Measurements from ENCODE around the gene UBB.
A peak's percentile ranks its signal among the peaks of the same experiment; 100 is the strongest.
"Not testable (repeated sequence)": the region's sequence is repeated elsewhere in the genome, so short reads cannot be mapped to it uniquely, and the experiment has no call there.

UBB gene

DNA sequence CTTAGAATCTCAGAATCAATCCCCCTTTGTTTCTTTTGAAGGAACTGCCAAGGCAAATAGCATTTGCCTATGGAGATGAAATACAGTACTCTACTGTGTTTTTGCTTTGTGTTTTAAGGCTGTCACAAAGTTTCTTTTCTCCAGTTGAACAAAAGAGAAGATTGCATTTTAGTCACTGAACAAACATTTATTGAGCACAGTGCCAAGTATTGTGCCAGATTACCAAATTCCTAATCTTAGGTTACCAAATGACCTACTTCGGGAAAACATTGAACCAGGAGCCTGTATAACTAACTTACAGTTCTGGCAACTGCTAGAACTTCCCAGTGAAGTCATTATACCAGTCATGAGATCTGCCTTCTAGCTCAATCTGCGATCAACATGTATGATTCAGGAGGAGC, 3.0 kb upstream of the UBB start:
- DNase-seq, result no peak

DNA sequence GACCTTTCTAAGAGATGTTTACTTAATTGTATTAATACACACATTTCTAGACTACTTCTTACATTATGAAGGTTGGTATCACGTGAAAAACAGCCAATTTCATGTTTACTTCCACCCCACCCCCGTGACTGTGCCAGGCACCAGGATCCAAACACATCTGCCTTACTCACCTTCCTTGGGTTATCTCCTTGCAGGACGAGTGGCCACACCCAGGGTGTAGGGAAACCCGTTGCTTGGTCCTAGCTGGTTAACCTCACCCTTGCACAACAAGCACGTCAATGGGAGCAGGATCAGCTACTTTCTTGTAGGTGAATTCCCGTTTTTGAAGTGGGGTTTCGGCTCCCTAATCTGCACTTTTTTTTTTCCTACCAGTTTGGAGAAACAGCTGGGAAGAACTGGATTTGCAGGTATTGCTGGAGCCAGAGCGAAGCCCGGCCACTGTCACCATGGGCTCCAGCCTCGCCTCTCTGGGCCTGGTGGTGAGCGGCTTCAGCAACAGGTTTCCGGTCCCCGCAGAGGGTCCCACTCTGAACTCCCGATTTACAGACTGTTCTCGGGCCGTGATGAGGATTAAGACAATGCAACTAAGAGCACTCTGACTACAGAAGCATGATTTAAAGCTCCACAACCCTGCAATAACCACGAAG, 2.1 kb upstream of the UBB start:
- DNase-seq, result no peak

GRCh38 chr17:16379654-16380053, 1.2 kb upstream of the UBB start:
- DNase-seq, result no peak

DNA sequence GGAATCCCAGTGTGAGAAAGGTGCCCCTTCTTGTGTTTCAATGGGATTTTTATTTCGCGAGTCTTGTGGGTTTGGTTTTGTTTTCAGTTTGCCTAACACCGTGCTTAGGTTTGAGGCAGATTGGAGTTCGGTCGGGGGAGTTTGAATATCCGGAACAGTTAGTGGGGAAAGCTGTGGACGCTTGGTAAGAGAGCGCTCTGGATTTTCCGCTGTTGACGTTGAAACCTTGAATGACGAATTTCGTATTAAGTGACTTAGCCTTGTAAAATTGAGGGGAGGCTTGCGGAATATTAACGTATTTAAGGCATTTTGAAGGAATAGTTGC, 567 bp downstream of the UBB start:
- peak in 1 of 2 experiments; percentile 64 for DNase-seq

DNA sequence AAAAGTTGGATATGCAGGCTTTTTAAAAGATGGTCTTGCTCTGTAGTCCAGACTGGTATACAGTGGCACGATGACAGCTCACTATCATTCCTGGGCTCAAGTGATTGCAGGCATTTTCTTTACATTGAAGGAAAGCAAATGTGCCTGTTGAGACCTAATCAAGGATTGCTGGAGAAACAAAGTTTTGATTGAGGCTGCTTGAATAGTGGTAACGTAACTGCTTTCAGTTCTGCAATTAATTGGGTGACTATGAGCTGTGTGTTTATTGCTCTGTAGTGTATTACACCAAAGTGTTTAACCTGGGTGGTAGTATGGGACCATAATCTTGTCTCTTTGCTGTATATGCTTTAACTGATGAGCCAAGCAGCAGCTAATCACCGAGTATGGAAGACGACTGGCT, 2.3 kb downstream of the UBB start:
- DNase-seq, result no peak

DNA sequence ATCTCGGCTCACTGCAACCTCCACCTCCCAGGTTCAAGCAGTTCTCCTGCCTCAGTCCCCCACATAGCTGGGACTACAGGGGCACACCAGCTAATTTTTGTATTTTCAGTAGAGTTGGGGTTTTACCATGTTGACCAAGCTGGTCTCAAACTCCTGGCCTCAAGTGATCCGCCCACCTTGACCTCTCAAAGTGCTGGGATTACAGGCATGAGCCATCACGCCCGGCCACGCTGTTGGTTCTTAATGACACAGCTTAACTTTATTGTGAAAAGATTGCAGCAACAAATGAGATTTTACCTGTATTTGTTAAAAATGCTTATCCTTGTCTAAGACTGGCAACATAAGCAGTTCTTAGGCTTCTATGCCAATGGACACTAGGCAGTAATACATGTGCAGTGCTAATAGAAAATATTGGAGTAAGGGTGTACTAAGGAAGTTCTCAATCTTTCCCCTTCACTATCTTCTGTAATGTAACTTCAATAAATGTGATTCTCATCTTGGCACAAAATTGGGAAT, 2.9 kb downstream of the UBB start:
- DNase-seq, result no peak

DNA sequence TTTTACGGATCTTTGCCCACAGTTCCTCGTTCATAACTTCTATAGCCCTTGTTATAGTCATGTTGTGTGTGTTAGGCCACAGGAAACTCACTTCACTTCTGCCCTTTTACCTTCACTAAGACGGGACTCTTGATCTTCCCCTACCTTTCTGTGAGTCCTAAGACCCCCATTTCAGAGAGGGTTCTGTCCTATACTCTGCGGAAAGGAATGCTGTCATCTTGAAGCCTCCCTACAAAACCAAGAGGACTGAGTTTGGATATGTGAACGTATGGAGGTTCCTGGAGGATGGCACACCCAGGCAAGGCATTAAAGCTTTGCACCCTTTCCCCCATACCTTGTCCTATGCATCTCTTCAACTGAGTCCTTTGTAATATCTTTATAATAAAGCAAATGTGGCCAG, 3.7 kb downstream of the UBB start:
- no peak for DNase-seq

- not testable (repeated sequence) for DNase-seq
Observed at GRCh38 chr17:16386126-16386507, 5.2 kb downstream of the UBB start.

GRCh38 chr17:16391451-16391850, 10.6 kb downstream of the UBB start:
- no peak for DNase-seq

GRCh38 chr17:16392491-16392890, 11.6 kb downstream of the UBB start:
- not testable (repeated sequence) for DNase-seq

DNA sequence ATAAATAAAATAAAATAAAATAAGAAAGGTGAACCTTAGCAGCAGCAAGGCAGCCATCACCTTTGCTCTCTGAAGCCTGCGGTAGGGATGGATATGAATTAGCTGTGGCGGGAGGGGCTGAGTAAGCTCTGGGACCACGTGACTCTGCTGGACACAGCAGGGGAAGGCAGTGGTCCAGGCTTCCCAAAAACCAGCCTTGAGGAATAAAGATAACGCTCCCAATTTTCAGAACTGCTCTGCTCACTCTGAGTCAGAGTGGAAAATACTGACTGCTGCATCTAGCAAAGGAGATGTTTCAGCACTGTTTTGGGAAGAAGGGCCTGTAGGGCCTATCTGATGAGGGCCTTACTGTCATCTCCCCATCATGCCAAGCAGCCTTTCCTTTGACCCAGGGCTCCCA, 15.0 kb downstream of the UBB start:
- not testable (repeated sequence) for DNase-seq

DNA sequence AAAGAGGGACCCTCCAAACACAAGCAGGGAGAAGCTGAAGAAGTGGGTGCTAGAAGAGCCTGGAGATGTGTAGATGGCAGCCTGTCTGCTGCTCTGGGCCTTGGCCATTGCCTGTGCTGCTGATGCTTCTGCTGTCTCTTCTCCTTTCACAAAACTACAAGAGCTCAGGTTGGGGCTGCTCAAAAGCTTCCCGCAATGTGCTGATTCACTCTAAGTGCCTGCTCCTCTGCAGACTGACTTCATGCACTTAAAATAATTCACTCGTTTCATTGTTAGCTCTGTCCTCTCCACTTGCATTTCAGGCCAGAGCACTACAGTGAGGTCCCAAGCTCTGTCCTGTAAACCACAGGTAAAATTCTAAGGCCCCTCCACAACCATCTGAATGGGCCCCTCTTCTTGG, 15.8 kb downstream of the UBB start:
- DNase-seq, result not testable (repeated sequence)

GRCh38 chr17:16398270-16399267, 17.7 kb downstream of the UBB start:
- DNase-seq, result peak in 1 of 2 experiments; percentile 19

DNA sequence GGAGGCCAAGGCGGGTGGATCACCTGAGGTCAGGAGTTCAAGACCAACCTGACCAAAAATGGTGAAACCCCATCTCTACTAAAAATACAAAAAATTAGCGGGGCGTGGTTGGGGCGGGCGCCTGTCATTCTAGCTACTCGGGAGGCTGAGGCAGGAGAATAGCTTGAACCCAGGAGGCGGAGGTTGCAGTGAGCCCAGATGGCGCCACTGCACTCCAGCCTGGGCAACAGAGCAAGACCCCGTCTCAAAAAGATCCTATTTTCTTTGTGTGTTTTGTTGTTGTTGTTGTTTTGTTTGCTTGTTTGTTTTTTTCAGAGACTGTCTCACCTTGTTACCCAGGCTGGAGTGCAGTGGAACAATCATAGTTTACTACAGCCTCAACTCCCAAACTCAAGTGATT, 23.0 kb downstream of the UBB start:
- DNase-seq, result not testable (repeated sequence)

DNA sequence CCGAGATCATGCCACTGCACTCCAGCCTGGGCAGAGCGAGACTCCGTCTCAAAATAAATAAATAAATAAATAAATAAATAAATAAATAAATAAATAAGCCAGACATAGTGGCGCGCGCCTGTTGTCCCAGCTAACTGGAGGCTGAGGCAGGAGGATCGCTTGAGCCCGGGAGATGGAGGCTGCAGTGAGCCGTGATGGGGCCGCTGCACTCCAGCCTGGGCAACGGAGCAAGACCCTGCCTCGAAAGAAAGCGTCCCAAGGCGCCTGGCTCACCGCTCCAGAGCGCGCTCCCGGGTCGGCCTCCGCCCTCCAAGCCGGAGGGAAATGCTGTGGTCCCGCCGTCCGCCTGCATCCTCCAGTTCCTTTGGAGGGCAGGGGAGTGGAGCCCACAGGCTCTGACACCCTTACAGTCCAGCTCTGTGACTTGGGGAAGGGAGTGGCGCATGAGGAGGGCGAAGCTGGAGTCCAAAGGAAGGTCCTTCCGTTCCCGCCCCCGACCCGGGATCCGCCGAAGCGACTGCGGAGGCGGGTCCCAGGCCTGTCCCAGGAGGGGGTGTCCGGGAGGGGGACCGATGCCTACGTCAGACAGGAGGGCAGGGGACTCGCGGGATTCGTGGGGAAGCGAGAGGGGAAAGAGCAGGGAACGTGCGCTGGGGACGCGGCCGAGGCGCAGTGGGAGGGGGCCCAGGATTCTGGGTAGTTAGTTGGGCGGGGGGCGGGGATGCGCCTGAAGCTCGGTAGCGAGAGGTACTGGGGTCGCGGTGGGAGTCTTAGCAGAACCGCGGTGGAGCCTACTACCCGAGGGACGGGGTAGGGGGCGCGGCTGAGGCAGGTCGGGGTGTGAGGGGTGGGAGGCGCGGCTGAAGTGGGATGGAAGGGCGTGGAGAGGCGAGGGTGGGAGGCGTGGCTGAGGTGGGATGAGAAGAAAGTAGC, 26.1 kb downstream of the UBB start:
- DNase-seq, result peak; percentile 18 to 31

GRCh38 chr17:16407911-16408588, 27.2 kb downstream of the UBB start:
- DNase-seq, result peak; percentile 25 to 39

DNA sequence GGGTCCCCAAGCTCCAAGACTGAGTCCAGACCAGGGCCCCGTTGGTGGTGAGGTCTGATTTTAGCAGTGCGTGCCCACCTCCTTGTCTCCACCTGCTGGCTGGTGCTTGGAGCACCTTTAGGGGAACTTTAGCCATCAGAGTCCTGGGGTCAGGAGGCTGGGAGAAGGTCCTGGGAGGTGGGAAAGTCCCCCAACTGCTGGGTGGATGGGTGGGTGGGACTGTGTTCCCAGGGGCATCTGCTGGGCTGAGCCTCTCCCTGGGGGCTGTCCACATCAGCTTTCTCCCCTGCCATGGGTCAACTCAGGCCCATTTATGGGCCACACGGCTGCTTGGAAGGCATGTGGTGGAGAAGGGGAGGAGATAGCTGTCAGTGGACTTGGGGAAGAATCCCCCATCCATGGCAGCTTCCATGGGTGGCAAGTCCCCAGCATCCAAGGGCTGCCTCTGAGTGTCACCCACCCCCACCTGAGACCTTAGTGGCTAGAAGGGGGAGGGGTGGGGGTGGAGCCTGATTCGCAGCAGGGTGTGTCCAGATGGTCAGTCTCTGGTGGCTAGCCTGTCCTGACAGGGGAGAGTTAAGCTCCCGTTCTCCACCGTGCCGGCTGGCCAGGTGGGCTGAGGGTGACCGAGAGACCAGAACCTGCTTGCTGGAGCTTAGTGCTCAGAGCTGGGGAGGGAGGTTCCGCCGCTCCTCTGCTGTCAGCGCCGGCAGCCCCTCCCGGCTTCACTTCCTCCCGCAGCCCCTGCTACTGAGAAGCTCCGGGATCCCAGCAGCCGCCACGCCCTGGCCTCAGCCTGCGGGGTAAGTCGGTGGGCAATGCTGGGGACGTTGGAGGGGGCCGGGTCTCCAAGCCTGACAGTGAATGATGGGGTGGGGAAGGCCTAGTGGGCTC, 34.4 kb downstream of the UBB start, which contains the start of gene TRPV2:
TRPV2 (plus strand) TSS at position 541 of the 894 bp plus-strand sequence. CDS start 2,098 bp downstream, outside the sequence.
- DNase-seq, result peak; percentile 58 to 67

DNA sequence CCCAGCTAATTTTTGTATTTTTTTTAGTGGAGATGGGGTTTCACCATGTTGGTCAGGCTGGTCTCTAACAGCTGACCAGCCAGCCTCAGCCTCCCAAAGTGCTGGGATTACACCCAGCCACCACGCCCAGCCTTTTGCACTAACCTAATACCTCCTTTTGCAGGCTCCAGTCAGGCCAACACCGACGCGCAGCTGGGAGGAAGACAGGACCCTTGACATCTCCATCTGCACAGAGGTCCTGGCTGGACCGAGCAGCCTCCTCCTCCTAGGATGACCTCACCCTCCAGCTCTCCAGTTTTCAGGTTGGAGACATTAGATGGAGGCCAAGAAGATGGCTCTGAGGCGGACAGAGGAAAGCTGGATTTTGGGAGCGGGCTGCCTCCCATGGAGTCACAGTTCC, 36.5 kb downstream of the UBB start:
- DNase-seq, result no peak

- DNase-seq, result no peak
Observed at GRCh38 chr17:16417896-16418684, 37.2 kb downstream of the UBB start.

- peak; percentile 23 to 30 for DNase-seq
Observed at GRCh38 chr17:16418685-16419068, 37.8 kb downstream of the UBB start.
